Measurements from ENCODE around the gene AKR7A2.
"Not testable (repeated sequence)": the region's sequence is repeated elsewhere in the genome, so short reads cannot be mapped to it uniquely, and the experiment has no call there.

Gene AKR7A2

GRCh38 chr1:19307794-19308508 is 4.0 kb downstream of the AKR7A2 start:
- no peak for DNase-seq (ENCODE audit: low spot score)

DNA sequence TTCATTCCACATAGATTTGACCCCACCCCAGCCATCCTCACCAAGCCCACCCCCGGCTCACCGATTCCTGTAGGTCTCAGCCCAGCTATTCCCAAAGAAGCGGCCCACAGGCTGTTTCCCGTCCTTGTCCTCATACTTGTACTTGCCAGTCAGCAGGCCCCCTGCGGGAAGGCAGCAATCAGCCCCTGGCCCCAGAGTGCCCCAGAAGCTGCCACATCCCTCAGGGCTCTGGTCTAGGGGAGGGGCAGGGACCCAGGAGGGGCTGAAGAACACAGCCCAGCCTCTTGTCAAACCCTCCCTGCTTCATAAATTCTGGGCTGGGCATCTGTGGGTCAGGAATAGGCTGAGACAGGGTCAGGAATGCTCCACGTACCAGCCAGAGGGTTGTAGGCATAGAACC is 5.0 kb downstream of the AKR7A2 start:
- no peak for DNase-seq (ENCODE audit: low spot score)

DNA sequence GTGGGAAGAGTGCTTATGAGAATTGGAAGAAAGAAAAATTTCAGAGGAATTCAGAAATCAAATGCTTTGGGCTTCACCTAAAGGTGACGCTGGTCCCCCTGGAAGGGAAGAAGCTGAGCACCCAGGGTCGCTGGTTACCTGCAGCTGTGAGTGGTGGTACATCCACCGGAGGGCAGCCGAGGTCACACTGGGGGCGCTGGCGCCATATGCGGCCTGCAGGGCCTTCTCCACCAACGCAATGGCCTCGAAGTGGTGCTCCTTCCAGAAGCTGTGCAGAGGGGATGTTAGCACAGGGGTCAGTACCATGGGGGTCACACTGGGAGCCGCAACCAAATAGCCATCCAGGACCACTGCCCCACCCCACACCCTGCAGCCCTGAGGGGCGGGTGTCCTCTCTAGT is 6.1 kb downstream of the AKR7A2 start:
- DNase-seq (ENCODE audit: low spot score), result no peak

DNA sequence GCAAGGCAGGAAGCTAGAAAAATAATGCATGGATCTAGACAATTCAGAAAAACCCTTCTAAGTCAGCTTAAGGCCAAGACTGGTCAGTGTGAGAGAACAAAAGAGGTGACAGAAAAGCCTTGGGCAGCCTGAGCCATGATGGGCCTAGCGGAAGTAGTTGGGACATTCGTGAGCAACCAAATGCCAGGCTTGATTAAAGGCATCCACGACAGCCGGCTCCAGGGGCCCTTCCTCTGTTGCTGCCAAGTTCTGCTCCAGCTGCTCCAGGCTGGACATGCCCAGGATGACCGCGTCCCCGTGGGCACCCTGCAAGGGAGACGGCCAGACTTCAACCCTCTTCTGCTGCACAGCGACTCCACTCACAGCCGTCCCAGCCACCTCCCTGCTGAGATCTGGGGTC is 7.9 kb downstream of the AKR7A2 start:
- DNase-seq (ENCODE audit: low spot score), result not testable (repeated sequence)

- peak; percentile 40 for DNase-seq (ENCODE audit: low spot score)
Measured at GRCh38 chr1:19300211-19300610, 11.7 kb downstream of the AKR7A2 start.

DNA sequence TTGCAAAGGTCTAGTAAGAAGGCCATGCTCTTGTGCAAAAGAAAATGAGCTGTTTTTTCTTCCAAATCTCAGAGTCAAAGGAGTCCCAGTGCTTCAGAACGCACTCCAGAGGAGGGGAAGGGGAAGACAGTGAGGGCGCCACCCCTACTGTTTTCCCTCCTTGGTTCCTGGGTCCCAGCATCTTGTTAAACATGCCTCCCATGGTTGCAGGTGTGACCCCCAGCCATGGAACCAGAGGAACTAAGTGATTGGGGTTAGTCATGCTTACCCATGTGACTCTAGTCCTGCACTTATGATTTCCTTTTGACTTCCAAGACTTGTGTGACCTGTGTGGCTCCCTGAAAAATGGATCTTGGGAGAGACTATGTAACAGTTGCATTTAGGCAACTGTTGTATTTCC is 17.3 kb downstream of the AKR7A2 start:
- DNase-seq (ENCODE audit: low spot score), result no peak

- no peak for DNase-seq (ENCODE audit: low spot score)
Measured at GRCh38 chr1:19289244-19289643, 22.7 kb downstream of the AKR7A2 start.

DNA sequence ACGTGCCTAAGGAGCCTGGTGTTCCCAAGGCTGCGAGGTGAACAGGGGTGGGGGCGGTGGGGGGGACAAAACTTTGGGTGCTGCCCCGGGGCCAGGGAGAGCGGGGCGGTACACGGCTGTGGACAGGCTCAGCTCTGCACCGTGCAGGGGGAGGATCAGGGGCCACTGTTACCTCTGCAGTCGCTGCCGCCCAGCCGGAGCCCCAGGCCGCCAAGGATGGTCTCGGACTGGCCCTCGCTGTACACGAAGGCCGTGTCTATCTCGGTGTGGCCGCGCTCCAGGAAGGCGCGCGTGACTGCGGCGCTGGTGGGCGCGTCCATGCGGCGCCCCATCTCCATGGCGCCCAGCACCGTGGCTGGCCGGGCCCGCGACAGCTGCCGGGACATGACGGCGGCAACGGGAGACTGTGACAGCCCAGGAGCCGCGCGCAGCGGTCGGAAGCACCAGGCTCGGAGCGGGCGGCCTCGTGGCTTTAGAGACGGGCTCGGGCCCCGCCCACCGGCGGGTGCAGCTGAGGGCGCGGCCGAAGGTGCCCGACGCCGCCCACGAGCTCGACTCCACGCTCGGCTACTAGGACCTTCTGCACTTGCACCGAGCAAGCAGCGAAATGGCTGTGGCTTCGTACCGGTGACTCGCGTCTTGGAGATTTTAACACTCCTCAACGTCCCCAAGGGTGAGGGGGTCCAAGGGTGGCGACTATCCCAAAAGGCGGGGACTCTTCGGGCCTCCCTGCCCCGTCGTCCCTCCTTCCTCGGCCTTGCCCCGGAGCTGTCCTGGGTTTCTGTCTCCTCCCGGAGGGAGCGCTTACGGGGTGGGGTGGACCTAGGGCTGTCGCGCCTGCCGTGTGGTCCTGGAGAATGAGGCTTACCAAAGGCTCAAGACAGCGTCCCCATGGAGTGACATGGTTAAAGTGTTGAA is 23.4 kb downstream of the AKR7A2 start, which contains the start of gene AKR7A3:
TSS of gene AKR7A3 (minus strand) at position 447 of the 918 bp plus-strand sequence. CDS start at position 386, 61 bp downstream.
- not testable (repeated sequence) for DNase-seq (ENCODE audit: low spot score)

- DNase-seq (ENCODE audit: low spot score), result no peak
Measured at GRCh38 chr1:19287436-19288185, 24.3 kb downstream of the AKR7A2 start.

DNA sequence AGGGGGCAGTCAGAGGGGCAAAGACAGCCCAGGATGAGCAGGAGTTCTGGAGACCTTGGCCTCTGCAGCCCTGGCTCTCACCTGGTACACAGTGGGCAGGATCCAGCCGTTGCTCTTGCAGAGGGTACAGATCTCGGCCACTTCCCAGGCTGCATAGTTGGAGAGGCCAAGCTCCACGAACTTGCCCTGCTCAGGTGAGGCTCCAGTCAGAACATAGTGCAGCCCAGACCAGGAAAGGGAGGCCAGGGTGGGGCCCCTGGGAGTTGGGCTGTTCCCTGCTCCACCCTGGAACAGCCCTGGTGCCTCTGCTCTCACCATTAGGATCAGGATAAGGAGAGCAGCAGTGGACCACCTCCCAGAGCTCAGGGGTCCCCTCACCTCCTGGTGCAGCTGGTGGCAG is 26.1 kb downstream of the AKR7A2 start:
- not testable (repeated sequence) for DNase-seq (ENCODE audit: low spot score)

- DNase-seq (ENCODE audit: low spot score), result not testable (repeated sequence)
Measured at GRCh38 chr1:19285366-19285765, 26.6 kb downstream of the AKR7A2 start.

DNA sequence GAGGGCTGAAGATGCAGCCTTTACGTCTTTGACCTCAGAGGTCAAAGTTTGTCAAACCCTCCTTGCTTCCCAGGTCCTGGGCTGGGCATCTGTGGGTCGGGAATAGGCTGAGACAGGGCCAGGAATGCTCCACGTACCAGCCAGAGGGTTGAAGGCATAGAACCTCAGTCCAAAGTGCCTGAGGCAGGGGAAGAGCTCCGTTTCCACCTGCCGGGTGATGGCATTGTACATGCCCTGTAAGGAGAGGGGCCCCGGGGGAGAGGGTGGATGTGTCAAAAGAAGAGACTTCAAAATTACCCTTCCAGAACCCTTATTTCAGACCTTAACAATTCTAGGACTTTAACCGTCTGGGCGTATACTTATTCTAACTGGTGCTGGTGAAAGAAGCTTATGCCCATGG is 27.1 kb downstream of the AKR7A2 start:
- DNase-seq (ENCODE audit: low spot score), result no peak

- no peak for DNase-seq (ENCODE audit: low spot score)
Measured at GRCh38 chr1:19283891-19284290, 28.1 kb downstream of the AKR7A2 start.

DNA sequence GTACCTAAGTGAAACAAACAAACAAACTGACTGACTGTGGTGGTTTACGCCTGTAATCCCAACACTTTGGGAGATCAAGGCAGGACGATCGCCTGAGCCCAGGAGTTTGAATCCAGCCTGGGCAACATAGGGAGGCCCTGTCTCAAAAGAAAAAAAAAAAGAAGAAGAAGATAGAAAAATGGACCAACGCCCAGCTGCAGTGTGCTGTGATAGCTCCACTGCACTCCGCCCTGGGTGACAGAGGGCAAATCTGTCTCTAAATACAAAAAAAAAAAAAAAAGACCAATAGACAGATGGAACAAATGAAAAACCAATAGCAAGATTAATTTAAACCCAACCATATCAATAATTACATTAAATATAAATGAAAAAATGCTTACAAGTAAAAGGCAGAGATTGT is 37.3 kb downstream of the AKR7A2 start:
- no peak for DNase-seq (ENCODE audit: low spot score)

DNA sequence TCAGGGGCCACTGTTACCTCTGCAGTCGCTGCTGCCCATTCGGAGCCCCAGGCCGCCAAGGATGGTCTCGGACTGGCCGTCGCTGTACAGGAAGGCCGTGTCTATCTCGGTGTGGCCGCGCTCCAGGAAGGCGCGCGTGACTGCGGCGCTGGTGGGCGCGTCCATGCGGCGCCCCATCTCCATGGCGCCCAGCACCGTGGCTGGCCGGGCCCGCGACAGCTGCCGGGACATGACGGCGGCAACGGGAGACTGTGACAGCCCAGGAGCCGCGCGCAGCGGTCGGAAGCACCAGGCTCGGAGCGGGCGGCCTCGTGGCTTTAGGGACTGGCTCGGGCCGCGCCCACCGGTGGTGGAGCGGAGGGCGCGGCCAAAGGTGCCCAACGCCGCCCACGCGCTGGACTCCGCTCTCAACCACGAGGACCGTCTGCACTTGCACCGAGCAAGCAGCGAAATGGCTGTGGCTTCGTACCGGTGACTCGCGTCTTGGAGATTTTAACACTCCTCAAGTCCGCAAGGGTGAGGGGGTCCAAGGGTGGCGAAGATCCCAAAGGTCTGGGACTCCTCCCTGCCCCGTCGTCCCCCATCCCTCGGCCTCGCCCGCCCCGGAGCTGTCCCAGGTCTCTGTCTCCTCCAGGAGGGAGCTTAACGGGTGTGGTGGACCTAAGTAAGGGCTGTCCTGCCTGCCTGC is 38.0 kb downstream of the AKR7A2 start:
- not testable (repeated sequence) for DNase-seq (ENCODE audit: low spot score)

GRCh38 chr1:19273106-19273843 is 38.7 kb downstream of the AKR7A2 start:
- DNase-seq (ENCODE audit: low spot score), result no peak

DNA sequence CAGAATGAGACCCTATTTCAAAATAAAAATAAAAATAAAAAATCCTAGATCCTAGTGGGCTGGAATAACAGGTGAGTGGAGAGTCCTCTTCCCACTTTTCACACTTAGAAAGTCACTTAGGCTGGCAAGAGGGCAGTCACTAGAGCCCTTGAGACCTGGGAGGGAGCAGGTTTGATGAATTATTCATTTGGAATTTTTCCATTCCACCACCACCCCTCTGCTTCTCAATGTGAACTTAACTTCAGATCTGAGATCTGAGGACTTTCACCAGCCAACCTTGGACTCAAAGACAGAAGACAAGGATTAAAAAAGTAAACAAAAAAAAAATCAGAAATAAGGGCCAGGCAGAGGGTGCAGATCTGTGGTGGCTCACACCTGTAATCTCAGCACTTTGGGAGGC is 39.9 kb downstream of the AKR7A2 start:
- DNase-seq (ENCODE audit: low spot score), result no peak

GRCh38 chr1:19270343-19270730 is 41.6 kb downstream of the AKR7A2 start:
- DNase-seq (ENCODE audit: low spot score), result not testable (repeated sequence)

- DNase-seq (ENCODE audit: low spot score), result not testable (repeated sequence)
Measured at GRCh38 chr1:19269427-19270342, 42.3 kb downstream of the AKR7A2 start.
